CD14-positive monocyte (primary cell): Measurements from ENCODE around the gene EXOC6B. TPM values are rescaled to one million over a fixed set of nuclear protein-coding genes. Genes with fewer than 3 reads are reported as not detected.

Experiments
- DNase-seq, 3 donors: peaks; one replicate each; pipeline ENCODE4 v3.0.0-alpha.2; 2011 to 2022
- H2AFZ ChIP-seq: 2 replicates; pipeline ENCODE4 v1.6.0; 2012; ENCODE audit warnings: mild to moderate bottlenecking, low read depth, low read length, inconsistent platforms; ENCODE audit not compliant: insufficient read depth, poor library complexity, severe bottlenecking
- H3K27ac ChIP-seq, 2 donors: 1 replicate in 1 of 2; 2 replicates in 1 of 2; pipeline ENCODE4 v1.5.1; 2012 to 2013; ENCODE audit warnings: low read length in 2 of 2, control low read depth in 1 of 2, inconsistent platforms in 1 of 2, low read depth in 1 of 2, mild to moderate bottlenecking in 1 of 2
- H3K27me3 ChIP-seq, 2 donors: one replicate each; pipeline versions ENCODE4 v1.6.0 to v1.6.1; 2011 to 2013; ENCODE audit warnings: low read length in 2 of 2; ENCODE audit not compliant: control insufficient read depth in 2 of 2, insufficient read depth in 2 of 2
- H3K36me3 ChIP-seq, 2 donors: replicated peaks in 1 of 2; 1 replicate in 1 of 2; 2 replicates in 1 of 2; pipeline versions ENCODE4 v1.5.1 to v1.6.1; 2012 to 2013; ENCODE audit warnings: low read length in 2 of 2, control low read depth in 1 of 2, inconsistent platforms in 1 of 2, mild to moderate bottlenecking in 1 of 2; ENCODE audit not compliant: insufficient read depth in 2 of 2, control insufficient read depth in 1 of 2
- H3K4me1 ChIP-seq, 2 donors: 1 replicate in 1 of 2; 2 replicates in 1 of 2; pipeline versions ENCODE4 v1.5.1 to v1.6.1; 2012 to 2013; ENCODE audit warnings: low read length in 2 of 2, control low read depth in 1 of 2, inconsistent platforms in 1 of 2, mild to moderate bottlenecking in 1 of 2, moderate library complexity in 1 of 2; ENCODE audit not compliant: insufficient read depth in 2 of 2, control insufficient read depth in 1 of 2
- H3K4me2 ChIP-seq: replicated peaks from 2 replicates; pipeline ENCODE3; 2012; ENCODE audit warnings: low read length, moderate library complexity, mild to moderate bottlenecking; ENCODE audit not compliant: poor library complexity, severe bottlenecking; ENCODE audit errors: extremely low read depth
- H3K4me3 ChIP-seq, 3 experiments: fragments of 200-600 bp in 1 of 3; sonication (generic) in 1 of 3; replicated peaks in 1 of 3; 1 replicate in 2 of 3; 2 replicates in 1 of 3; pipeline ENCODE4 v1.5.1; 2011 to 2013; ENCODE audit warnings: low read length in 3 of 3, mild to moderate bottlenecking in 3 of 3, control low read depth in 2 of 3, low read depth in 2 of 3, inconsistent platforms in 1 of 3, moderate library complexity in 1 of 3
- H3K79me2 ChIP-seq: 2 replicates; pipeline ENCODE4 v1.6.0; 2012; ENCODE audit warnings: mild to moderate bottlenecking, control low read depth, inconsistent platforms, low read length, moderate library complexity; ENCODE audit not compliant: insufficient read depth
- H3K9ac ChIP-seq: 2 replicates; pipeline ENCODE4 v1.6.0; 2017; ENCODE audit warnings: low read length, mild to moderate bottlenecking; ENCODE audit not compliant: insufficient read depth, poor library complexity, severe bottlenecking
- H3K9me3 ChIP-seq, 2 donors: replicated peaks in 1 of 2; 1 replicate in 1 of 2; 2 replicates in 1 of 2; pipeline versions ENCODE4 v1.5.1 to v1.6.1; 2012 to 2013; ENCODE audit warnings: low read length in 2 of 2, control low read depth in 1 of 2; ENCODE audit not compliant: control insufficient read depth in 1 of 2, insufficient read depth in 1 of 2
- H4K20me1 ChIP-seq: 2 replicates; pipeline ENCODE4 v1.6.0; 2012; ENCODE audit warnings: mild to moderate bottlenecking, low read length, control low read depth, moderate library complexity; ENCODE audit not compliant: insufficient read depth
- H3K27ac Mint-ChIP-seq, 7 donors: one replicate each; pipeline ENCODE4 v1.8.0; 2020; ENCODE audit warnings: mild to moderate bottlenecking in 7 of 7, mixed read lengths in 7 of 7, moderate library complexity in 6 of 7, inconsistent platforms in 2 of 7
- H3K27me3 Mint-ChIP-seq, 3 donors: one replicate each; pipeline ENCODE4 v1.8.0; 2021 to 2022; ENCODE audit warnings: low read depth in 3 of 3, mild to moderate bottlenecking in 3 of 3, mixed read lengths in 3 of 3, moderate library complexity in 3 of 3, inconsistent platforms in 1 of 3
- H3K36me3 Mint-ChIP-seq, 2 donors: one replicate each; pipeline ENCODE4 v1.8.0; 2020; ENCODE audit warnings: mixed read lengths in 2 of 2, inconsistent platforms in 1 of 2, mild to moderate bottlenecking in 1 of 2
- H3K4me1 Mint-ChIP-seq: one replicate; pipeline ENCODE4 v1.8.0; 2020; ENCODE audit warnings: mild to moderate bottlenecking, mixed read lengths
- H3K4me3 Mint-ChIP-seq, 2 donors: one replicate each; pipeline ENCODE4 v1.8.0; 2020; ENCODE audit warnings: mild to moderate bottlenecking in 2 of 2, mixed read lengths in 2 of 2, moderate library complexity in 1 of 2
- H3K9me3 Mint-ChIP-seq, 7 donors: one replicate each; pipeline ENCODE4 v1.8.0; 2020 to 2022; ENCODE audit warnings: mixed read lengths in 7 of 7, mild to moderate bottlenecking in 6 of 7, moderate library complexity in 6 of 7, inconsistent platforms in 2 of 7
- WGBS: methylation state at CpG from one replicate; pipeline ENCODE4 v1.1.5; 2013; ENCODE audit warnings: missing lambda C conversion rate; ENCODE audit not compliant: insufficient coverage; 5-methylcytosine and 5-hydroxymethylcytosine counted together
- intact Hi-C, 2 donors: fragments of 100-400 bp; cut with micrococcal nuclease; formaldehyde crosslinking; loops; one replicate each; pipeline versions ENCODE4 v1.15.0 to v1.15.1; 2023
- polyA plus RNA-seq, 3 donors: library from polyadenylated mRNA; depleted of rRNA in 1 of 3; unstranded in 2 of 3; stranded (reverse) in 1 of 3; fragments of 300-500 nt in 2 of 3; fragments of >200 nt in 1 of 3; fragmentation: Illumina TruSeq in 2 of 3; gene quantifications; 1 replicate in 2 of 3; 2 replicates in 1 of 3; pipeline ENCODE4 v1.2.3, GENCODE V29; 2012 to 2021
- TF ChIP-seq, protein P1 (sequence below): fragments of 200-600 bp; IDR thresholded peaks from one replicate; pipeline ENCODE4 v1.8.0; 2022; ENCODE audit warnings: antibody characterized with exemption, mild to moderate bottlenecking

EXOC6B gene
- polyA plus RNA-seq, 3 donors = 1.8 to 2.8 (median 2.1) TPM

DNA sequence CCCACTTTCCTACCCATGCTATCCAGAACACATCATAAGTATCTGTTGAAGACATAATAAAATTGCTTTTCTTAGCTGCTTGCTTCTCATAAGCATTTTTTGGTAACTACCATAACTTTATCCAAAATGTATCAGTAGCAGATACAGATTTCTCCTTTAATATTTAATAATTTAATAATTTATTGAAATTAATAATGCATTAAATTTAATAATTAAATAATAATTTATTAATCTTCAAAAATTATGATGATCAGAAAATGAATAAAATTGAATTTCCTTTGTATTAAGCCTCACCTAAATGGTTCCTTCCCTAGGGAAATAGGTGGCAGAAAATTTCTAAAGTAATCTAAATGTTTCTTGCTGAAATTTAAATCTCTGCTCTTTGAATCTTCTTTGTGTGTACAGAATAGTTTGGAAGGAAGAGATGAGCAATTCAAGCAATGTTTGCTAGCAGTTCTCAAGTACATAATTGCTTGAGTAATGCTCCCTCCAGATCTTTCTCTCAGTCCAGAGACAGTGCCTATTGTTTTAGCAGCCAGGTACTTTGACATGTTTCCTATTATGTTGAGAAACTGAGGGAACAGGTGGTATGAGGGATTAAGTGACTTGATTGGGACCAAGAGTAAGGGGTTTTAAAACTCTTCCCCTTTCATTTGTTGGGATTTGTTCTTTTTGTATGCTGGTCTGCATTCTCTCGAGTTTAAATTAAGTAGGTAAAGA is 555.1 kb downstream of the EXOC6B start:
- Histone ChIP-seq H3K4me1 (no peaks in the 10 kb centered on the region), H3K79me2 (no peaks in the 10 kb centered on the region), H3K9ac (no peak overlapping the region), H3K36me3 (no peaks in the 10 kb centered on the region), H2AFZ (no peak overlapping the region), H3K4me2 (no peak overlapping the region), H3K27ac (no peak overlapping the region), H3K9me3 (no peaks in the 10 kb centered on the region), H3K27me3 (no peaks in the 10 kb centered on the region), H3K4me3 (no peak overlapping the region), H4K20me1 (no peaks in the 10 kb centered on the region)
- H3K9me3 Mint-ChIP-seq = peaks cover 0 to 4% (median 1%) of the 10 kb centered on the region in 7 donors
- H3K4me1 Mint-ChIP-seq = no peaks in the 10 kb centered on the region
- no peak for DNase-seq
- intact Hi-C loops = no loop called here
- no peak overlapping the region for H3K27ac Mint-ChIP-seq
- TF ChIP-seq, protein P1, sequence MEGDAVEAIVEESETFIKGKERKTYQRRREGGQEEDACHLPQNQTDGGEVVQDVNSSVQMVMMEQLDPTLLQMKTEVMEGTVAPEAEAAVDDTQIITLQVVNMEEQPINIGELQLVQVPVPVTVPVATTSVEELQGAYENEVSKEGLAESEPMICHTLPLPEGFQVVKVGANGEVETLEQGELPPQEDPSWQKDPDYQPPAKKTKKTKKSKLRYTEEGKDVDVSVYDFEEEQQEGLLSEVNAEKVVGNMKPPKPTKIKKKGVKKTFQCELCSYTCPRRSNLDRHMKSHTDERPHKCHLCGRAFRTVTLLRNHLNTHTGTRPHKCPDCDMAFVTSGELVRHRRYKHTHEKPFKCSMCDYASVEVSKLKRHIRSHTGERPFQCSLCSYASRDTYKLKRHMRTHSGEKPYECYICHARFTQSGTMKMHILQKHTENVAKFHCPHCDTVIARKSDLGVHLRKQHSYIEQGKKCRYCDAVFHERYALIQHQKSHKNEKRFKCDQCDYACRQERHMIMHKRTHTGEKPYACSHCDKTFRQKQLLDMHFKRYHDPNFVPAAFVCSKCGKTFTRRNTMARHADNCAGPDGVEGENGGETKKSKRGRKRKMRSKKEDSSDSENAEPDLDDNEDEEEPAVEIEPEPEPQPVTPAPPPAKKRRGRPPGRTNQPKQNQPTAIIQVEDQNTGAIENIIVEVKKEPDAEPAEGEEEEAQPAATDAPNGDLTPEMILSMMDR = no peak
- no CpG with 5 or more reads among the region's 1 CpG for WGBS
- H3K27me3 Mint-ChIP-seq = peaks cover 0 to 4% (median 1%) of the 10 kb centered on the region in 3 donors
- H3K36me3 Mint-ChIP-seq = no peaks in the 10 kb centered on the region
- no peak overlapping the region for H3K4me3 Mint-ChIP-seq

DNA sequence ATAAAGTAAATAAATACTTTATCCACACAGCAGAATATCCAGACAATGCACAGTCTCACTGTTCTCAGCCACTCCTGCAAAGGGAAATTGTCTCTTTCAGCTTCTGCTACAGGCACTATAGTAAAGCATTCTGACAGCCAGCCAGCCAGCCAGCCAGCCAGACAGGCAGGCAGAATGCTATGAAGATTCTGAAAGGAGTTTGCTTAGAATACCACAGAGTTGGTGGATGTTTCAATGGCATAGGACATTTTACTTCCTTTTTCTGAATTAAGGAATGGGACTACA is 562.1 kb downstream of the EXOC6B start:
- no peak overlapping the region for H3K4me3 Mint-ChIP-seq
- H3K9ac ChIP-seq = no peak overlapping the region
- H3K27me3 Mint-ChIP-seq = peaks cover 0 to 1% (median 0%) of the 10 kb centered on the region in 3 donors
- no peaks in the 10 kb centered on the region for H3K36me3 ChIP-seq
- intact Hi-C loops = no loop called here
- no peak overlapping the region for H3K4me2 ChIP-seq
- H3K9me3 Mint-ChIP-seq = peaks cover 0 to 6% (median 0%) of the 10 kb centered on the region in 7 donors
- H3K27ac ChIP-seq = no peak overlapping the region
- H4K20me1 ChIP-seq = no peaks in the 10 kb centered on the region
- H2AFZ ChIP-seq = no peak overlapping the region
- H3K4me3 ChIP-seq = no peak overlapping the region
- no peaks in the 10 kb centered on the region for H3K9me3 ChIP-seq
- H3K27ac Mint-ChIP-seq = no peak overlapping the region
- no peak for DNase-seq
- no peaks in the 10 kb centered on the region for H3K4me1 ChIP-seq
- no peaks in the 10 kb centered on the region for H3K36me3 Mint-ChIP-seq
- H3K27me3 ChIP-seq = no peaks in the 10 kb centered on the region
- no peaks in the 10 kb centered on the region for H3K79me2 ChIP-seq
- H3K4me1 Mint-ChIP-seq = no peaks in the 10 kb centered on the region
- TF ChIP-seq, protein P1 = no peak
